ENCODE measurements around the gene RBM28.
"Not testable (repeated sequence)": the region's sequence is repeated elsewhere in the genome, so short reads cannot be mapped to it uniquely, and the experiment has no call there.

The RBM28 gene

GRCh38 chr7:128280451-128280850 lies 63.3 kb downstream of the RBM28 start:
- not testable (repeated sequence) for DNase-seq

GRCh38 chr7:128279124-128279713 lies 64.5 kb downstream of the RBM28 start:
- DNase-seq = no peak

- DNase-seq = no peak
These were observed 65.3 kb downstream of the RBM28 start for GRCh38 chr7:128278366-128278765.

GRCh38 chr7:128275681-128276080 lies 68.0 kb downstream of the RBM28 start:
- DNase-seq = no peak

GRCh38 chr7:128274884-128275603 lies 68.7 kb downstream of the RBM28 start:
- DNase-seq = no peak

- no peak for DNase-seq
These were observed 69.3 kb downstream of the RBM28 start for GRCh38 chr7:128274246-128274883.

GRCh38 chr7:128271942-128272481 lies 71.7 kb downstream of the RBM28 start:
- DNase-seq = no peak

- no peak for DNase-seq
These were observed 72.2 kb downstream of the RBM28 start for GRCh38 chr7:128271471-128271941.

- DNase-seq = no peak
These were observed 72.9 kb downstream of the RBM28 start for GRCh38 chr7:128270826-128271272.

GRCh38 chr7:128268233-128268632 lies 75.5 kb downstream of the RBM28 start:
- DNase-seq = no peak

GRCh38 chr7:128267595-128267924 lies 76.1 kb downstream of the RBM28 start:
- no peak for DNase-seq

- DNase-seq = no peak
These were observed 76.7 kb downstream of the RBM28 start for GRCh38 chr7:128266883-128267594.

GRCh38 chr7:128266529-128266882 lies 77.2 kb downstream of the RBM28 start:
- DNase-seq = no peak

- no peak for DNase-seq
These were observed 77.8 kb downstream of the RBM28 start for GRCh38 chr7:128265906-128266300.

- no peak for DNase-seq
These were observed 78.4 kb downstream of the RBM28 start for GRCh38 chr7:128265156-128265905.

GRCh38 chr7:128264477-128264876 lies 79.2 kb downstream of the RBM28 start:
- DNase-seq = no peak

- no peak for DNase-seq
These were observed 80.3 kb downstream of the RBM28 start for GRCh38 chr7:128263420-128263819.

- DNase-seq = no peak
These were observed 81.3 kb downstream of the RBM28 start for GRCh38 chr7:128262273-128263028.

- no peak for DNase-seq
These were observed 83.5 kb downstream of the RBM28 start for GRCh38 chr7:128260069-128260795.

- no peak for DNase-seq
These were observed 84.3 kb downstream of the RBM28 start for GRCh38 chr7:128259131-128260061.

Measured in activated gamma-delta T cell (primary cell).